Lung (tissue), 12 donors: Measurements from ENCODE around the gene TNFRSF8. TPM values are rescaled to one million over a fixed set of nuclear protein-coding genes. Genes with fewer than 3 reads are reported as not detected.
"Not testable (repeated sequence)": the region's sequence is repeated elsewhere in the genome, so short reads cannot be mapped to it uniquely, and the experiment has no call there.

Source experiments
- ATAC-seq: fragments of 200-7000 bp; cut with Tn5 transposase; one replicate; pipeline ENCODE4 v1.9.1; 2020; ENCODE audit warnings: moderate number of reproducible peaks; ENCODE audit not compliant: insufficient read depth, low FRiP score
- DNase-seq, 3 donors: peaks; one replicate each; pipeline ENCODE4 v3.0.0-alpha.2; 2013 to 2017
- H3K27ac ChIP-seq, 2 donors: one replicate each; pipeline ENCODE4 v1.5.1; 2013; ENCODE audit warnings: mild to moderate bottlenecking in 2 of 2, moderate library complexity in 2 of 2, control low read depth in 1 of 2, inconsistent platforms in 1 of 2, low read depth in 1 of 2, low read length in 1 of 2
- H3K27me3 ChIP-seq, 3 donors: one replicate each; pipeline ENCODE4 v1.5.1; 2013; ENCODE audit warnings: low read length in 2 of 3; ENCODE audit not compliant: control insufficient read depth in 3 of 3, insufficient read depth in 3 of 3
- H3K36me3 ChIP-seq, 4 donors: one replicate each; pipeline ENCODE4 v1.5.1; 2013; ENCODE audit warnings: low read length in 4 of 4, mild to moderate bottlenecking in 1 of 4, moderate library complexity in 1 of 4; ENCODE audit not compliant: control insufficient read depth in 4 of 4, insufficient read depth in 4 of 4
- H3K4me1 ChIP-seq, 5 donors: one replicate each; pipeline ENCODE4 v1.5.1; 2013; ENCODE audit warnings: low read length in 5 of 5, mild to moderate bottlenecking in 2 of 5, moderate library complexity in 1 of 5; ENCODE audit not compliant: control insufficient read depth in 5 of 5, insufficient read depth in 5 of 5
- H3K4me3 ChIP-seq: one replicate; pipeline ENCODE4 v1.5.1; 2013; ENCODE audit warnings: mild to moderate bottlenecking, control low read depth, moderate library complexity
- H3K9ac ChIP-seq, 2 donors: one replicate each; pipeline ENCODE4 v1.5.1; 2013; ENCODE audit warnings: low read length in 2 of 2, control low read depth in 1 of 2; ENCODE audit not compliant: insufficient read depth in 1 of 2
- H3K9me3 ChIP-seq, 4 donors: one replicate each; pipeline ENCODE4 v1.5.1; 2013; ENCODE audit warnings: low read length in 3 of 4, mild to moderate bottlenecking in 1 of 4, moderate library complexity in 1 of 4; ENCODE audit not compliant: control insufficient read depth in 4 of 4, insufficient read depth in 3 of 4
- WGBS, 2 donors: extraction: QIAGEN DNeasy Blood & Tissue Kit; methylation state at CpG; one replicate each; pipeline ENCODE4 v1.1.7; 2013; 5-methylcytosine and 5-hydroxymethylcytosine counted together
- polyA plus RNA-seq, 2 donors: library from polyadenylated mRNA; stranded (reverse); fragments of 200-250 nt; gene quantifications; one replicate each; pipeline ENCODE4 v1.2.1, GENCODE V29; 2013
- total RNA-seq, 2 donors: library from RNA; depleted of rRNA in 1 of 2; stranded (reverse); fragments of >200 nt in 1 of 2; gene quantifications; one replicate each; pipeline ENCODE4 v1.2.1, GENCODE V29; 2014 to 2021
- TF ChIP-seq, protein P1 (sequence below): IDR thresholded peaks from 2 replicates; pipeline ENCODE4 v1.5.1; 2012; ENCODE audit warnings: mild to moderate bottlenecking; ENCODE audit errors: control extremely low read depth, extremely low read depth
- donor health status: control.
- donor health status: control.
- donor health status: Bipolar disorder and iron deficiency.
- donor health status: healthy.
- donor health status: DM: yes; HTN: yes; CAD: no.

The TNFRSF8 gene
- total and polyA plus RNA-seq, 4 donors = 1.6 to 5.3 (median 2.1) TPM

DNA sequence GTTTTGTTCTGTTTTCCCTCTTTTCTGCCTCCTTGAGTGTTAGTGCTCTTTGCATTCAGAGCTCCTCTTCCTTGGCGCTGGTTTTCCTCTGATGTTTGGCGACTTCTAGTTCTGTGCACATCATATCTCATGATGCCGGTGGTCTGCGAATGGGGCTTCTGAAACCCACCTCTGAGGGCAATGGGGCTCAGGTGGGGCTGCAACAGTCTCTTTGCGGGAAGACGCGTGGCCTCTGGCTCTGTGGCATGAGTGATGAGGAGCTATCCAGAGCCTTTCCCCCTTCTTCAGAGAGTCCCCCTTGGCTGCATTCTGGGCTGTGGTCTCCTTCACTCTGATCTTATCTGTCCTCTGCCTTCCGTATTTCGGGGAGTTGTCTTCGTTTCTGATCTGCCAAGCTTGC is 39.0 kb downstream of the TNFRSF8 start:
- H3K4me3 ChIP-seq = no peak overlapping the region
- no peak overlapping the region for H3K9ac ChIP-seq
- no peaks in the 10 kb centered on the region for H3K36me3 ChIP-seq
- peaks cover 0 to 8% (median 2%) of the 10 kb centered on the region in 3 donors for H3K27me3 ChIP-seq
- H3K9me3 ChIP-seq = peaks cover 0 to 3% (median 1%) of the 10 kb centered on the region in 4 donors
- WGBS, 2 donors = 90 to 96% methylated on average over 10 of the region's 10 CpGs
- ATAC-seq = no peak
- TF ChIP-seq, protein P1, sequence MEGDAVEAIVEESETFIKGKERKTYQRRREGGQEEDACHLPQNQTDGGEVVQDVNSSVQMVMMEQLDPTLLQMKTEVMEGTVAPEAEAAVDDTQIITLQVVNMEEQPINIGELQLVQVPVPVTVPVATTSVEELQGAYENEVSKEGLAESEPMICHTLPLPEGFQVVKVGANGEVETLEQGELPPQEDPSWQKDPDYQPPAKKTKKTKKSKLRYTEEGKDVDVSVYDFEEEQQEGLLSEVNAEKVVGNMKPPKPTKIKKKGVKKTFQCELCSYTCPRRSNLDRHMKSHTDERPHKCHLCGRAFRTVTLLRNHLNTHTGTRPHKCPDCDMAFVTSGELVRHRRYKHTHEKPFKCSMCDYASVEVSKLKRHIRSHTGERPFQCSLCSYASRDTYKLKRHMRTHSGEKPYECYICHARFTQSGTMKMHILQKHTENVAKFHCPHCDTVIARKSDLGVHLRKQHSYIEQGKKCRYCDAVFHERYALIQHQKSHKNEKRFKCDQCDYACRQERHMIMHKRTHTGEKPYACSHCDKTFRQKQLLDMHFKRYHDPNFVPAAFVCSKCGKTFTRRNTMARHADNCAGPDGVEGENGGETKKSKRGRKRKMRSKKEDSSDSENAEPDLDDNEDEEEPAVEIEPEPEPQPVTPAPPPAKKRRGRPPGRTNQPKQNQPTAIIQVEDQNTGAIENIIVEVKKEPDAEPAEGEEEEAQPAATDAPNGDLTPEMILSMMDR = no peak
- DNase-seq = no peak
- no peaks in the 10 kb centered on the region for H3K4me1 ChIP-seq
- no peak overlapping the region for H3K27ac ChIP-seq

DNA sequence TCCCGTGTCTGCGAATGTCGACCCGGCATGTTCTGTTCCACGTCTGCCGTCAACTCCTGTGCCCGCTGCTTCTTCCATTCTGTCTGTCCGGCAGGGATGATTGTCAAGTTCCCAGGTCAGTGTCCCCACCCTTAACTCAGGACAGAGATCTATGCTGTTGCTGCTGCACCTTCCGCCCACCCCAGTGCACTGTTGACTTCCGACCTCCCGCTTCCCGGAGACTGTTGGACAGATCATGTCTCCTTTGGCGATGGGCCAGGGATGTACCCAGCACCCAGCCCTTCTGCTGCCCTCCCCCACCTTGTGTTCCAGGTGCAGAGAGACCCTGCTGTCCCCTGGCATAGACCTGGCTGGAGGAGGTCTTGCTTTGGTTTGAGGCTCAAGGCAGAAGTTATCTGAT is 41.3 kb downstream of the TNFRSF8 start:
- Histone ChIP-seq H3K9me3 (peaks cover 0 to 2% (median 0%) of the 10 kb centered on the region in 4 donors), H3K9ac (no peak overlapping the region), H3K27me3 (peaks cover 0 to 8% (median 2%) of the 10 kb centered on the region in 3 donors), H3K4me1 (no peaks in the 10 kb centered on the region), H3K4me3 (no peak overlapping the region), H3K36me3 (no peaks in the 10 kb centered on the region), H3K27ac (no peak overlapping the region)
- WGBS, 2 donors = 71 to 82% methylated on average over 13 of the region's 13 CpGs
- no peak for DNase-seq
- no peak for ATAC-seq
- TF ChIP-seq, protein P1 = no peak

DNA sequence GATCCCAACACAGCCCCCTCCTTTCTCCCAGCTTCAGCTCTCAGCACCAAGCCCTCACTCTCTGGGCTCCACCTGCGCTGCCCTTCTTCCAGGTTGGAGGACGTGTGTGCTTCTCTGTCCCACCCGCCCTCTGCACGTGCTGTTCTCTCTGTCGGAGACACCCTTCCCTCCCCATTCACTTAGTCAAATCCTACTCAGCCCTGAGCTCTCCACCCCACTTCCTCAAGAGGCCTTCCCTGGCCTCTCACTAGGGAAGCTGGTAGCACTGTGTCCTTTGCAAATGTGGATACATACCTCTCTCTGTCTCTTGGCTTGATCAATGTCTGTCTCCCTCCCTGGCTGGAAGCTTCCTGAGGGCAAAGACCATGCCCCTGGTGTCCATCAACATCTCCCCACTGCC is 43.0 kb downstream of the TNFRSF8 start:
- no peak for ATAC-seq
- H3K36me3 ChIP-seq = no peaks in the 10 kb centered on the region
- TF ChIP-seq, protein P1 = no peak
- H3K27me3 ChIP-seq = peaks cover 0 to 8% (median 2%) of the 10 kb centered on the region in 3 donors
- peaks cover 0 to 2% (median 0%) of the 10 kb centered on the region in 4 donors for H3K9me3 ChIP-seq
- 84 to 88% methylated on average over 5 of the region's 5 CpGs for WGBS, 2 donors
- no peak overlapping the region for H3K9ac ChIP-seq
- no peaks in the 10 kb centered on the region for H3K4me1 ChIP-seq
- no peak overlapping the region for H3K27ac ChIP-seq
- no peak overlapping the region for H3K4me3 ChIP-seq
- DNase-seq = no peak

DNA sequence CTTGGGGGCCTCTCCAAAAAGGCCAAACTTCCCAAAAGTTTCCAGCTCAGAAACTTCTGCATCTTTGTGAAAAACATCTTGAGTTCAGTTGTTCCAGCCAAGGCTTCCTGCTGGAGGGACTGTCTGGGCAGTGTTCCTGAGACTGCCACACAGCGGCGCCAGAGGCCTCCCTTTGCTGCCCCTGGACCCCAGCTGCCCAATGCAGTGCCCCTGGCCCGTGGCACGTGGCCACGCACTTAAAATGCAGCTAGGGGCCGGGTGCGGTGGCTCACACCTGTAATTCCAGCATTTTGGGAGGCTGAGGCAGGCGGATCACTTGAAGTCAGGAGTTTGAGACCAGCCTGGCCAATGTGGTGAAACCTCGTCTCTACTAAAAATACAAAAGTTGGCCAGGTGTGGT is 43.8 kb downstream of the TNFRSF8 start:
- H3K4me3 ChIP-seq, ATAC-seq, H3K27me3 ChIP-seq, H3K27ac ChIP-seq, DNase-seq, H3K9me3 ChIP-seq, H3K4me1 ChIP-seq, H3K9ac ChIP-seq, H3K36me3 ChIP-seq: not testable (repeated sequence)
- 74 to 80% methylated on average over 9 of the region's 9 CpGs for WGBS, 2 donors
